ENCODE data around the gene ANKRD36. TPM values are rescaled to one million over a fixed set of nuclear protein-coding genes. Genes with fewer than 3 reads are reported as not detected.

Gene ANKRD36
- total RNA-seq = 307 TPM

GRCh38 chr2:97113050-97113881 is at the start of gene ANKRD36:
ANKRD36 (plus strand) TSS chr2:97113153; CDS start chr2:97113740, 587 bp downstream.

DNA sequence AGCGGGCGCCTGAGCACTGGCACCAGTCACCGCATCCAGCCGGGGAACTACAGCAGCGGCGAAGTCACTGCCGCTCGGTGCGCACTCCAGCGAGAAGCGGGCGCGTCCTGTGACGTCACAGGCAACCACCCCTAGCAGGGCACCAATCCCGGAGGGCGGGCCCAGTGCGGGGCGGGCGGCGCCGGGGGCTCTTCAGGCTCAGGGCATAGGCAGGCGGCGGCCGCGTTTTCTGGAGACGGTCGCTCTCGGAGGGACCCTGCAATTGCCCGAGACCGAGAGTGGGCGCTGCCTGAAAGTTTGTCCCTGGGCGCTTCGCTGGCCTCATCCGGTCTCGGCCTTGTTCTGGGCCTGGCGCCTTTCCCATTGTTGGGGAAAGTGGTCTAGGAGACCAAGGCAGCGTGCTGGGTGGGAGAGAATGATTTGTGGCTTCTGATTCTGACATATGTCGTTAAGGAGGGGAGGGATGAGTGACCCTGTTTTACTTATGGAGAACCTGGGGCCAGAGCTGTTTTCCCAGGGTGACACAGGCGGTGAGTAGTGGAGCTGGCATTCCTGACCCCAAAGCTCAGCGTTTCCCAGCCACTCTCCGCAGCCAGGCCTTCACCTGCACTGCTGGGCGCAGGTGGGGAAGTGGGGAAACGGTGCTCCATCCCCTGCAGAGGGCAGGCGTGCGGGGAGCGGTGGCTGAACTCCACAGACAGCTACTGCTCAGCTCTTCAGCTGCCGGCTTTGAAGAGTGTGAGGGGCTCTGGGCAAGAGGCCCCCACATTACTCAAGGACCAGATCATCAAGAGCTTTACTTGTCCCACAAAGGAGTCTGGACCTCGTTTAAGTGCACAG is 18.0 kb upstream of the ANKRD36 start, which contains the start of gene FAHD2B:
Gene FAHD2B, minus strand, starts transcription at position 111 of the 840 bp plus-strand sequence. CDS start 3,176 bp downstream, outside the sequence.

Small RNA genes lying within 50 kb of the gene (small RNA-seq; reads per million reads assigned to genes)
- not detected for gene RN7SL313P

Other genes with a start within 250 kb of the ANKRD36 start
- gene SEMA4C, start 243.1 kb upstream of the ANKRD36 start, total RNA-seq = 33.9 TPM
- gene FAM178B, start 126.6 kb upstream of the ANKRD36 start, total RNA-seq = not detected
- 8.1 TPM for gene FAHD2B, start 18.3 kb upstream of the ANKRD36 start, total RNA-seq

Data from diencephalon (tissue), 1 donor.